Measurements from ENCODE around the gene ADAMTS8. TPM values are rescaled to one million over a fixed set of nuclear protein-coding genes. Genes with fewer than 3 reads are reported as not detected.
A peak's percentile ranks its signal among the peaks of the same experiment; 100 is the strongest.
"Not testable (repeated sequence)": the region's sequence is repeated elsewhere in the genome, so short reads cannot be mapped to it uniquely, and the experiment has no call there.

ADAMTS8 gene
- total RNA-seq, 1 experiment from 2014 or later = 0.15 TPM

DNA sequence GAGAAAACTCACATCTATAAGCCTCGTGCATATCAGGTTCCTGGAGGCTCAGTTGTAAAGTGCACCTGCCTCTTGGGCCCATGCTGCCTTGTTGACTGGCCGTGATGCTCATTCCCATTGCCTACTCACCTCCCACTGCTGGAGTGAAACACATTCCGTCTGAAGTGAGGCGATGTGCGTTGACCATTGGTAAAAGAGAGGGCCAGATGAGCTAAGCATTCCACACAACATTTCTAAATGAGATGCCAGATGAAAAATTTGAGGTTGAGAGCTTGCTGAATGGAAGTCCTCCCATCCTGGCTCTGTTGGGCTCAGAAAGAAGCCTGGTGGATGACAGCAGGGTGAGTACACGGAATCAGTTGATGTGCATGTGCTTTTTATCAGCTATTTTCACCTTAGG lies 11.5 kb upstream of the ADAMTS8 start:
- H3K4me3 ChIP-seq (ENCODE audit: low read depth in 2 of 2, low read length in 2 of 2) = no peak overlapping the region
- ATAC-seq (no peak), DNase-seq (ENCODE audit: low read depth, low spot score) (no peak)
- no peaks in the 10 kb centered on the region for H3K36me3 ChIP-seq (ENCODE audit: control insufficient read depth, insufficient read depth, low read length)
- intact Hi-C loops (cut with micrococcal nuclease; ENCODE audit: unreplicated experiment) = no loop called here
- ChIA-PET POLR2A (no interaction called here), CTCF (no interaction called here)
- no TSS peak for BruUV-seq (replicated peaks)
- TF ChIP-seq TCF7L2 (IDR thresholded peaks at IDR 0.05; ENCODE audit: low read depth, low read length) (no peak), POLR2AphosphoS5 (IDR thresholded peaks at IDR 0.05; ENCODE audit: low read depth, low read length) (no peak), SIN3A (IDR thresholded peaks at IDR 0.05; ENCODE audit: borderline replicate concordance, insufficient read depth, low read depth, low read length) (no peak)
- TF ChIP-seq, protein P1, sequence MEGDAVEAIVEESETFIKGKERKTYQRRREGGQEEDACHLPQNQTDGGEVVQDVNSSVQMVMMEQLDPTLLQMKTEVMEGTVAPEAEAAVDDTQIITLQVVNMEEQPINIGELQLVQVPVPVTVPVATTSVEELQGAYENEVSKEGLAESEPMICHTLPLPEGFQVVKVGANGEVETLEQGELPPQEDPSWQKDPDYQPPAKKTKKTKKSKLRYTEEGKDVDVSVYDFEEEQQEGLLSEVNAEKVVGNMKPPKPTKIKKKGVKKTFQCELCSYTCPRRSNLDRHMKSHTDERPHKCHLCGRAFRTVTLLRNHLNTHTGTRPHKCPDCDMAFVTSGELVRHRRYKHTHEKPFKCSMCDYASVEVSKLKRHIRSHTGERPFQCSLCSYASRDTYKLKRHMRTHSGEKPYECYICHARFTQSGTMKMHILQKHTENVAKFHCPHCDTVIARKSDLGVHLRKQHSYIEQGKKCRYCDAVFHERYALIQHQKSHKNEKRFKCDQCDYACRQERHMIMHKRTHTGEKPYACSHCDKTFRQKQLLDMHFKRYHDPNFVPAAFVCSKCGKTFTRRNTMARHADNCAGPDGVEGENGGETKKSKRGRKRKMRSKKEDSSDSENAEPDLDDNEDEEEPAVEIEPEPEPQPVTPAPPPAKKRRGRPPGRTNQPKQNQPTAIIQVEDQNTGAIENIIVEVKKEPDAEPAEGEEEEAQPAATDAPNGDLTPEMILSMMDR (IDR thresholded peaks at IDR 0.05) = no peak
- TF ChIP-seq, protein P2, sequence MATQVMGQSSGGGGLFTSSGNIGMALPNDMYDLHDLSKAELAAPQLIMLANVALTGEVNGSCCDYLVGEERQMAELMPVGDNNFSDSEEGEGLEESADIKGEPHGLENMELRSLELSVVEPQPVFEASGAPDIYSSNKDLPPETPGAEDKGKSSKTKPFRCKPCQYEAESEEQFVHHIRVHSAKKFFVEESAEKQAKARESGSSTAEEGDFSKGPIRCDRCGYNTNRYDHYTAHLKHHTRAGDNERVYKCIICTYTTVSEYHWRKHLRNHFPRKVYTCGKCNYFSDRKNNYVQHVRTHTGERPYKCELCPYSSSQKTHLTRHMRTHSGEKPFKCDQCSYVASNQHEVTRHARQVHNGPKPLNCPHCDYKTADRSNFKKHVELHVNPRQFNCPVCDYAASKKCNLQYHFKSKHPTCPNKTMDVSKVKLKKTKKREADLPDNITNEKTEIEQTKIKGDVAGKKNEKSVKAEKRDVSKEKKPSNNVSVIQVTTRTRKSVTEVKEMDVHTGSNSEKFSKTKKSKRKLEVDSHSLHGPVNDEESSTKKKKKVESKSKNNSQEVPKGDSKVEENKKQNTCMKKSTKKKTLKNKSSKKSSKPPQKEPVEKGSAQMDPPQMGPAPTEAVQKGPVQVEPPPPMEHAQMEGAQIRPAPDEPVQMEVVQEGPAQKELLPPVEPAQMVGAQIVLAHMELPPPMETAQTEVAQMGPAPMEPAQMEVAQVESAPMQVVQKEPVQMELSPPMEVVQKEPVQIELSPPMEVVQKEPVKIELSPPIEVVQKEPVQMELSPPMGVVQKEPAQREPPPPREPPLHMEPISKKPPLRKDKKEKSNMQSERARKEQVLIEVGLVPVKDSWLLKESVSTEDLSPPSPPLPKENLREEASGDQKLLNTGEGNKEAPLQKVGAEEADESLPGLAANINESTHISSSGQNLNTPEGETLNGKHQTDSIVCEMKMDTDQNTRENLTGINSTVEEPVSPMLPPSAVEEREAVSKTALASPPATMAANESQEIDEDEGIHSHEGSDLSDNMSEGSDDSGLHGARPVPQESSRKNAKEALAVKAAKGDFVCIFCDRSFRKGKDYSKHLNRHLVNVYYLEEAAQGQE (IDR thresholded peaks at IDR 0.05; ENCODE audit: insufficient read depth in 1 of 2, low read depth in 2 of 2, low read length in 1 of 2) = no peak
- no peak overlapping the region for H3K27ac ChIP-seq (ENCODE audit: low read length)
- no peaks in the 10 kb centered on the region for H3K9me3 ChIP-seq (ENCODE audit: control insufficient read depth, insufficient read depth, low read depth, low read length)
- peaks cover 13% of the 10 kb centered on the region for H3K4me1 ChIP-seq (ENCODE audit: control insufficient read depth, insufficient read depth, low read length)
- H3K27me3 ChIP-seq (ENCODE audit: control insufficient read depth, insufficient read depth, low read length) = no peaks in the 10 kb centered on the region
- in situ Hi-C loops (cut with HindIII; ENCODE audit: low pct_unique_long_range_greater_than_20kb, low sequenced_read_pairs) = no loop called here

DNA sequence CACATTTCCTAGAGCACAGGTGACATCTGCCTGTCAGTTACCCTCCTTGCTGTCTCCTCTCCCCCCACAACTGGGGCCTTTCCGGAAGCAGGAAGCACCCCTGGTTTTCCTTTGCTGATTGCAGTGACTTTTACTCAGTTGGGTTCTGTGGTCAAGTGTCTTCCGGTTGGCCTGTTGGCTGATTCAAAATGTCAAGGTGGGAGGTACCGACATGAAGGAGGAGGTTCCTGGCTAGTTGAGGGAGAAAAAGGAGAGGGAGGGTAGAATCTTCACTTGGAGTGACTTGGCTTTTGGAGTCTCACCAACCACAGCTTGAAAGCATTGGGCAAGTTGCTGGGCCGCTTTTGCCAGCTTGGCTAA lies 10.7 kb upstream of the ADAMTS8 start:
- Histone ChIP-seq H3K36me3 (ENCODE audit: control insufficient read depth, insufficient read depth, low read length) (no peaks in the 10 kb centered on the region), H3K4me1 (ENCODE audit: control insufficient read depth, insufficient read depth, low read length) (peaks cover 13% of the 10 kb centered on the region), H3K27ac (ENCODE audit: low read length) (peak overlapping the region; percentile 10; the same call in 1 of the 2 replicates), H3K27me3 (ENCODE audit: control insufficient read depth, insufficient read depth, low read length) (no peaks in the 10 kb centered on the region), H3K9me3 (ENCODE audit: control insufficient read depth, insufficient read depth, low read depth, low read length) (no peaks in the 10 kb centered on the region), H3K4me3 (ENCODE audit: low read depth in 2 of 2, low read length in 2 of 2) (no peak overlapping the region)
- BruUV-seq (replicated peaks) = no TSS peak
- no peak for ATAC-seq
- no peak for DNase-seq (ENCODE audit: low read depth, low spot score)
- POLR2A ChIA-PET = interaction anchor here (0.7 kb wide), 1 partner anchor 306 kb away, joined by 4 read pairs; no protein-coding TSS in a partner anchor
- in situ Hi-C loops (cut with HindIII; ENCODE audit: low pct_unique_long_range_greater_than_20kb, low sequenced_read_pairs) = no loop called here
- TF ChIP-seq SIN3A (IDR thresholded peaks at IDR 0.05; ENCODE audit: borderline replicate concordance, insufficient read depth, low read depth, low read length) = no peak
- no peak for TF ChIP-seq POLR2AphosphoS5 (IDR thresholded peaks at IDR 0.05; ENCODE audit: low read depth, low read length)
- no peak for TF ChIP-seq TCF7L2 (IDR thresholded peaks at IDR 0.05; ENCODE audit: low read depth, low read length)
- TF ChIP-seq, protein P1 (IDR thresholded peaks at IDR 0.05) = no peak
- TF ChIP-seq, protein P2 (IDR thresholded peaks at IDR 0.05; ENCODE audit: insufficient read depth in 1 of 2, low read depth in 2 of 2, low read length in 1 of 2) = no peak
- intact Hi-C loops (cut with micrococcal nuclease; ENCODE audit: unreplicated experiment) = no loop called here
- CTCF ChIA-PET = no interaction called here

DNA sequence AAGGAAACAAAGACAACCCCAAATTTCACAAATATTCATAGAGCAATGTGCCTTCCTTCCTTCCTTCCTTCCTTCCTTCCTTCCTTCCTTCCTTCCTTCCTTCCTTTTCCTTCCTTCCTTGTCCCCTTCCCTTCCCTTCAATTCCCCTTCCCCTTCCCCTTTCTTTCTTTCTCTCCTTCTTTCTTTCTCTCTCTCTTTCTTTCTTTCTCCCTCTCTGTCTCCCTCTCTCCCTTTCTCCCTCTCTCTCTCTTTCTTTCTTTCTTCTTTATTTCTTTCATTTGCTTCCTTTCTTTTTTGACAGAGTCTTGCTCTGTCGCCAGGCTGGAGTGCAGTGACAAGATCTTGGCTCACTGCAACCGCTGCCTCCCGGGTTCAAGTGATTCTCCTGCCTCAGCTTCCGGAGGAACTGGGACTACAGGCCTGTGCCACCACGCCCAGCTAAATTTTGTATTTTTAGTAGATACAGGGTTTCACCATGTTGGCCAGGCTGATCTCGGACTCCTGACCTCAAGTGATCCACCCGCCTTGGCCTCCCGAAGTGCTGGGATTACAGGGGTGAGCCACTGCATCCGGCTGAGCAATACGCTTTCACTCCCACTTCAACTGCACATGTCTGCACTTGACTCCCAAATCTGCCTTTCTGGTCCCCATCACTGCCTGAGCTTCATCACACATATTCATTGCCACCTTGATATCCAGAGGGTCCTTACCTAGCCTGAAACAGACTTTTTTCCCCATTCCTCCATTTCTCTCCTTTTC lies 10.2 kb upstream of the ADAMTS8 start:
- Histone ChIP-seq H3K27ac (ENCODE audit: low read length) (peak overlapping the region; percentile 10; the same call in 1 of the 2 replicates), H3K4me1 (ENCODE audit: control insufficient read depth, insufficient read depth, low read length) (peaks cover 13% of the 10 kb centered on the region)
- intact Hi-C loops (cut with micrococcal nuclease; ENCODE audit: unreplicated experiment); in situ Hi-C loops (cut with HindIII; ENCODE audit: low pct_unique_long_range_greater_than_20kb, low sequenced_read_pairs); DNase-seq (ENCODE audit: low read depth, low spot score); ATAC-seq; CTCF ChIA-PET; H3K9me3 ChIP-seq (ENCODE audit: control insufficient read depth, insufficient read depth, low read depth, low read length); H3K36me3 ChIP-seq (ENCODE audit: control insufficient read depth, insufficient read depth, low read length); BruUV-seq (replicated peaks); H3K27me3 ChIP-seq (ENCODE audit: control insufficient read depth, insufficient read depth, low read length); H3K4me3 ChIP-seq (ENCODE audit: low read depth in 2 of 2, low read length in 2 of 2): not testable (repeated sequence)
- POLR2A ChIA-PET = interaction anchor here (0.7 kb wide), 1 partner anchor 306 kb away, joined by 4 read pairs; no protein-coding TSS in a partner anchor
